T-helper 9 cell (primary cell): Measurements from ENCODE around the gene FBXO41.

Experiments used
- DNase-seq: peaks from one replicate; pipeline ENCODE4 v3.0.0-alpha.2; 2020

FBXO41 gene

DNA sequence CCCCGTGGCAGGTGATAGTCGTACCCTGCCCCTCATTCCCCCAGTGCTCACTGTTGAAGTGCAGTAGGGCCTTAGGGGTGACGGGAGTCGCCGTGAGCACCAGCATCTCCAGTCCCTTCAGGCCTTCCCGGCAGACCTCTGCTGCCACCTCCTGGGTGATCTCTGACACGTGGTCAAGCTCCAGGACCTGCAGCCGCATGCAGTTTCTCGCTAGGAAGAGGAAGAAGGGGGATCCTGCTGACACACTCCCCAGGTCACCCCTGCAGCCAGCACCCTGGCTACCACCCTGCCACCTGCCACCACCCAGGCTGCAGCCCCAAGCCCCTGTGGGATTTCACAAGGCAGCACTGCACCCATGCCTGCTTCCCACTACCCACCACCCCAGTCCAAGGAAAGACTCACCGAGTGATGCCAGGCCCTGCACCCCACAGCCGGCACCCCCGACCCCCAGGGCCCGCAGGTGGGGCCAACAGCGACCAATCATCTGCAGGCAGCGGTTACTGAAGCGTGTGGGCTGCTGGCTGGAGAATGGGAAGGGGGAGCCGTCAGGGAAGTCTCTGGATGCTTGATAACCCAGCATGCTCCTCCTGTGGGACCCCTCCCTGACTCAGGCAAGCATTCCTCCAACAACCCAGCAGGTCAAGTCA lies 23.8 kb downstream of the FBXO41 start:
- DNase-seq: no peak

DNA sequence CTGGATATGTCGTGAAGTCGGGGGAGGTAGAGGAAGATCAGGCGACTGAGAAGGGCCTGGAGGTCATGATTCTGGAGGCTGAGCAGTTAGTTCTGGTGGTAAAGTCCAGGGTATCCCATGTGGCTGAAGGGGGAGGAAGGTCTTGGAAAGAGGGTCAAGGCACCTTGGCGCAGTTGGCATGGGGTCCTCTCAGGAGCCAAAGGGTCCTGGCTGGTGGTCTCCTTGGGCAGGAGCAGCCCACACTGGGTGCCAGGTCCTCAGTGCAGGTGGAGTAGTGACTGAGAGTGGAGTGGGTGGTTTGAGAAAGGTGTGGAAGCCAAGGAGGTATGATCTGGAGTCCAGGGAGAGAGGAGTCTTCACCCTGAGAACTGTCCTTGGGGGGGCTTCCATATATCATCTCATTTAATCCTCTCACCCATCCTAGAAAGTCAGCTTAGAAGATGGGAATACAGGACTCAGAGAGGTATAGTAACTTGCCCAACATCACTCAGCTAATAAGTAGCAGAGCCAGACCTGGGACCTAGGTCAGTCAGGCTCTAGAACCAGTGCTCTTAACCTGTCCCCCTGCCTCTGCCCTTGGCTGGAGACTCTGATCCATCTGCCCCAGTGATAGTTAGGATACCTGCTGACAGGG lies 24.5 kb downstream of the FBXO41 start:
- DNase-seq: no peak

DNA sequence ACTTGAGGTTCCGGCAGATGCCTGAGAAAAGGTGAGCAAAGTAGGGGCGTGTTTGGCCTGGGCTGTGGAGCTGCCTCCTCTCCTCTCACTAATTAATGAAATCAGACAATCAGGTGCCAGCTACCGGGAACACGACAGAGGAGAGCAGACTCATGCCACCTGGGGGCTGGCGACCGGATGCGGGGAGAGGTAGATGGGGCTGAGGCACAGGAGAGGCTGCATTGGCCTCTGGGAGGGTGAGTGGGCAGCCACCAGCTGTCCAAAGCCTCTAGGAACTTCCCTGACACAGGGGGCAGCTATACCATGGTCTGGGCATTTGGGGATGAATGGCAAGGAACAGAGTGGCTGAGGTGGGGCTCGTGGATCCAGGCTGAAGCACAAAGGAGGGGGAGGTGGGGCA lies 25.0 kb downstream of the FBXO41 start:
- DNase-seq: no peak

DNA sequence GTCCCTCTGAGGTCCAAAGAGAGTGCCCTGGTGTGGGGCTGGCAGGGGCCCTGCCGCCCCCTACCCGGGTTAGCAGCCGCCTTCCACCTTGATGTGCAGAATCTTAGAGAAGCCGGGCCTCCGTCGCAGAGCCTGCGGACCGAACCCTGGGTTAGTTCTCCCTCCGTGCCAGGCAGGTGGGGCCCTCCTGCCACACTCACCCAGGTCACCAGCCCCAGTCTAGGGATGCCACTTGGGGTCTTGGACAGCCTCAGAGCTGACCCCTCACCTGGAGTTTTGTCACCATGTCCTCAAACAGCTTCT lies 25.4 kb downstream of the FBXO41 start:
- DNase-seq: no peak

DNA sequence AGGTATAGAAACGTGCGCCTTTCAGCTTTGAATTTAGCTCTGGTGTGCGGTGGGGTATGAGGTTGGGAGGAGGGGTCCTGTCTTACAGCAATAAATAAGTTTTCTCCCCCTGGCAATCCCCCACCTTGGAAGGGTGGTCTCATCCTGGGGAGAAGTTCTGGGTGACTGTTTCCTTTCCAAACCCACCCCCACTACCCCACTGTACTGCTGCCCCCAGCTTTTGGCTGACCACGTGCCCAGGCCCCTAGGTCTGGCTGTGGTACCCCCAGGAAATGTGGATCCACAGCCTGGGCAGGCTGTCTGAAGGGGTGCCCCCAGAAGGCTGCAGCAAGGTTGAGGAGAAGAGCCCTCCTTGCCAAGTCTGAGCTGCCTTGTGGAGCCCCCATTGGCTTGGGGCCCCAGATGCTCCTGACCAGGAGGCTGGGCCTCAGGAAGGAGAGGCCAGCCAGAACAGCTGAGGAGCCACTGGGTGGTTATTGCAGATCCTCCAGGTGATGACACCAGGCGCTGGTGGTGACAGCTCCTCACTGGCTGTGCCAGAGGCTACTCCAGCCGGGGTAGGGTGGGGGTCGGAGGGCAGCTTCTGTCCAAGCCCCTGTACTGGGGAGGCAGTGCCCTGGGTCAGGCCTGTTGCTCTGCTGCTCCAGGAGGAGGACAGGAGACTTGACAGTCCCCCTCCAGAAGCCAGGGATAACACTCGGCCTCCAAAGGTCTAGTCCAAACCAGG lies 25.9 kb downstream of the FBXO41 start:
- no peak for DNase-seq

DNA sequence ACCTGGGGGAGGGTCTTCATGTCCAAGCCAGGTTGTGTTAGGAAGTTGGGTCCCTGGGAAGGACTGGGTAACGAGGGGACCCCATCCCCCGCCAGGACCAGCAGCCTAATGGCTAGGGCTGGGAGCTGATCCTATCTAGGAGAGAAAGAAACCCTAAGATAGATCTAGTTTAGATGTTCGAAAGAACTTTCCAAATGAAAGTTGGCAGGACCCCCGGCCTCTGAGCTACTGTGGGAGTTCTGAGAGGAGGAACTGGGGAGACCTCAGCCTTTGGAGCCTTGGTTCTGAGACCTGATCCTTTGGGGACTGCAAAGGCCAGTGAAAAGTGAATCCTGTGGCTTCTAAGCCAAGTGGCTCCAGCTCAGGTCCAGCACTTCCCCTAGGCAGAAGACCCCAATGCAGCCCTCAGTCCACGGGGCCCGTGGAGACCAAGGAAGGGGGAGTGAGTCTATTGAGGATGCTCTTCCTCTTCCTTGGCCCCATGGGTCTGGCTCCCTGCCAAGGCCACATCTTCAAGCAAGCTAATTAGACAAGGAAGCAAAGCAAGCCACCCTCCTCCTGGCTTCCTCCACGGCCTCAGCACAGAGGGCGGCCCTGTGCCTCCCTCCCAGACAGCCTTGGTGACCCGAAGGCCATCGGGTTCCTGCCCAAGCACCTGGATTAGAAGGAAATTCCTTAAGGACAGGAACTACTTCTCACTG lies 26.7 kb downstream of the FBXO41 start:
- no peak for DNase-seq

DNA sequence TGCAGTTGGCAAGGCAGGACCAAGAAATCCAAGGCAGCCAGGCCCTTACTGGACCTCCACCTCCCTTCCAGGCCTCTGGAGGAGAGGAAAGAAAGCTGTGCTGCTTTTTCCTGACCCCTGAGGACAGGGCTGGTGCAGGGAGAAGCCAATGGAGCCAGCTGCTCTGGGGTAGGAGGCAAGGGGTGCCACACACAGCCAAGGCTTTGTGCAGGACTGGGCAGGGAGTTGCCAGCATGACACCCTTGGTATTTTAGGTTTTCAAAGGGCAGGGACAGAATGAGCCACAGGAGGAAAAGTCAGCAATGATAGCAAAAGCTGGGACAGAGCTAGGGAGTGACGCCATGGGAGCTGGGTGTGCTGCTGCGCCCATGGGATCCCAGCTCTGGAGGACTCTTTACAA lies 27.3 kb downstream of the FBXO41 start:
- DNase-seq: no peak

DNA sequence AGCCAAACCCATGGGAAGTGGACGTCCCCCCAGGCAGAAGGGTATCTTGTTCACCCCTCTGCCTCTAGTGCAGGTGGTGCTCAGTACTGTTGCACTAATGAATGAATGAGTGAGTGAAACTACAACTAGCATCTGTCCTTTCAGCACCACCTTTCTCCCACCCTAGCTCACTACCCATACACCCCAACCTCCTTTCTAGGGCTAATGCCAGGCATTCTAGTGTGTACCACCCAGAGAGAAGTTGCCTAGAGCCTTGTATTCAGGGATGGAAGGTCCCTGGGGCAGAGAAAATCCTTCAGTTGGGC lies 27.7 kb downstream of the FBXO41 start:
- DNase-seq: no peak

DNA sequence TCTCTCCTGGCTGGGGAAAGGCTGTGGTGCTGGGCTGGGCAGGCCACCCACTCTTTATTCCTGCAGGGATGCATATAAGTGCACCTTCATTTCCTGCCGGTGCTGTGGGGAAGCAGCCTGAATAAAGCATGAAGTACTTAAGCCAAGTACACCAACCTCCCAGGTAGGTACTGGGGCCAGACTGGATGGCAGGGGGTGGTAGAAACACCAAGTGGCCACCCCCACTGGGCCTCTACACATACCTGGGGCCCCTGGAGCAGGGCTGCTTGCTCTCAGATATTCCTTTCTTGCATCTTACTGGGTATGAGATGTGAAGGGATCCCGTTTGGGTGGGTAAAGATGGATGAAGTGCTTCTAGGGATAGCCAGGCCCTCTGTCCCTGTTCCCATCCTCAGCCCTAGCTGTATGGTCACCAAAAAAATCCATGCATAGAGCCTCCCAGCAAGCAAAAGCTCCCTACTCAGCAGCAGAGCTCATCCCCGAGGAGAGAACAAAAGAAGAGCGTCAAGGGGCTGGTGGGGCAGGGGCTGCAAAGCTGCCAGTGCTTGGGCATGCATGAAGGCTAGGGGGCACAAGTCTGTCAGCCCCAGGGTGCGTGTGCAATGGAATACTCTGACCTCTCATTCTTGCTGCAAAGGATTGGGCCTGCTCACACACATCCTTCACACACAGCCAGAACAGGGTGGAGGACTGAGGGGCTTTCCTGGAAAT lies 28.2 kb downstream of the FBXO41 start:
- no peak for DNase-seq

DNA sequence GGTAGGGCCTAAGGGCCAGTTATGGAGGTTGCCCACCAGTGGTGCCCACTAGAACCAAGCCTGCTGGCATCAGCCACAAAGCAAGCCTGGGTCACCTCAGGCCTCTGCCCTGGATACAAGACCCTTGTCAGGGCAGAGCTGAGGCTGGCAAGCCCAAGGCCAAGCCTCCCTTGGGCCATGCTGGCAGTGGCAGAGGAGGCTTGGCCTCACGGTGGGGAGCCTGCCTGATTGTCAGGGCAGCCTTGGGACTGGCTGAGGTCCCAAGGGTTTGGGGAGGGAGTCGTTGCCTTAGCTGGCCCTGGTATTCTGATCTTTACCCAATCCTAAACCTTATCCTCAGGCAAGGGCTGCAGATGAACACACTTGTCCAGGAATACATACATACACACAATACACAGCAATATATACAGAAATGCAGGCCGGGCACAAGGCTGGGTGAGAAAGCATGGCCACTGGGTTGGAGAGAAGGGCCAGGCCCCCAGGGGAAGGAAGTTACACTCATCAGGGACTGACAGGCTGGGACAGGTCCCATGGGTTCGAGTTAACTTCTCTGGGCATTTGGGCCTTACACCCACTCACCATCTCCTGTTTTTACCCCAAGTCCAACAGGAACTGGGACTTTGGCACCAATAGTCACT lies 29.2 kb downstream of the FBXO41 start:
- no peak for DNase-seq

DNA sequence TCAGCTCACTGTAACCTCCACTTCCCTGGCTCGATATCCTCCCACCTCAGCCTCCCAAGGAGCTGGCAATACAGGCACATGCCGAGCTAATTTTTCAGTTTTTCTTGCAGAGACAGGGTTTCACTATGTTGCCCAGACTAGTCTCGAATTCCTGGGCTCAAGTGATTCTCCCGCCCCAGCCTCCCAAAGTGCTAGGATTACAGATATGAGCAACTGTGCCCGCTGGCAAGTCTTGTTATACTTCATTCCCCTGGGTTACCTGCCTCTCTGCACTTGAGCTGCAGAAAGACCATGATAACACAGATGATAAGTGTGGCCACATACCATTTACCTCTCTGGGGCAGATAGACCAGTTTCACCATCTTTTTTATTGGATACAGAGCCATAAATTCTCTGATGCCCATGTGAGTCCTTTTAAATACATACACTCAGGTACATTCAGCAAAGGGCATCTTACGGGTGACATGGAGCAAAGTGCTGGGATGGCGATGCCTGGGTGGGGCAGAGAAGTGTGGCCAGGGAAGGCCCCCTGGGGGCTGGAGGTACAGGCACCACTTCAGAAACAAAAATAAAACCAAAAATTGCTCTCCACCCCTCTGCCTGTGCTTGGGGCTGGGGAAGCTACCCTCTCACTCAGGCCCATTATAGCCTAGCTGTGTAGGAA lies 29.8 kb downstream of the FBXO41 start:
- no peak for DNase-seq

DNA sequence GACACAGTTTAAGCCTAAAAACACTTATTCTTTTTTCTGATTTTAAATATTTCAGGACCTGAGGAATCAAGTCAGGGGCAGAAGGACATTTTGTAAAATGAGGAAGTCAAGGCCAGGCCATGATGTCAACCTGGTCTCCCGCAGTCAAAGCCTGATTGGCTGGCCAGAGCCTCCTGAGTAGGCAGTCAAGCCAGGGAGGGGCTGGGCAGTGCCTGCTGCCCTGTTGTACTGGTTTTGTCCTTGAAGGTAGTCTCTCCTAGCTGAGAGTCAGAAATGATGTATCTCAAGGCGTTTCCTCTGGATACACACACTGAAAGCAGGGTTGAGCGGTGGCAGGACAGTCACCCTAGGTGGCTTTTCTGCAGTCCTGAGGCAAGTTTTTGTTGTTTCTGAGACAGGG lies 30.4 kb downstream of the FBXO41 start:
- no peak for DNase-seq

DNA sequence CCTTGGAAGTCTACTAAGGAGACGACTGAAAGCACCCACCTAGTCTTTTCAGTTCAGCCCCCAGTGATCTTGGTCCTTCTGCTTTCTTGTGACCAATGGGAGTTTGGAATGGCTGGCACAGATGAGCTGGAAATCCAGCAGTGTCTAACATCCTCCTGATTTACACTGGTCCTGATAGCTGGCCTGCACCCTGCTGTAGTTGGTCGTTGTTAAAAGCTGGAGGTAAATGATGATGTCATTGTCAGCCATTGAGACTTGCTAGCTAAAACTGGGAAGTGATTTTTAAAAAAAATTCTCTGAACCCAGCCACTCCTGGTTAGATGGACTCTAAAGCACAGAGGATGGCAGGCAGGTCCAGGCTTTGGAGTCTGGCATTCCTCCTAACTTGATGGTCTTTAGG lies 30.9 kb downstream of the FBXO41 start:
- no peak for DNase-seq

DNA sequence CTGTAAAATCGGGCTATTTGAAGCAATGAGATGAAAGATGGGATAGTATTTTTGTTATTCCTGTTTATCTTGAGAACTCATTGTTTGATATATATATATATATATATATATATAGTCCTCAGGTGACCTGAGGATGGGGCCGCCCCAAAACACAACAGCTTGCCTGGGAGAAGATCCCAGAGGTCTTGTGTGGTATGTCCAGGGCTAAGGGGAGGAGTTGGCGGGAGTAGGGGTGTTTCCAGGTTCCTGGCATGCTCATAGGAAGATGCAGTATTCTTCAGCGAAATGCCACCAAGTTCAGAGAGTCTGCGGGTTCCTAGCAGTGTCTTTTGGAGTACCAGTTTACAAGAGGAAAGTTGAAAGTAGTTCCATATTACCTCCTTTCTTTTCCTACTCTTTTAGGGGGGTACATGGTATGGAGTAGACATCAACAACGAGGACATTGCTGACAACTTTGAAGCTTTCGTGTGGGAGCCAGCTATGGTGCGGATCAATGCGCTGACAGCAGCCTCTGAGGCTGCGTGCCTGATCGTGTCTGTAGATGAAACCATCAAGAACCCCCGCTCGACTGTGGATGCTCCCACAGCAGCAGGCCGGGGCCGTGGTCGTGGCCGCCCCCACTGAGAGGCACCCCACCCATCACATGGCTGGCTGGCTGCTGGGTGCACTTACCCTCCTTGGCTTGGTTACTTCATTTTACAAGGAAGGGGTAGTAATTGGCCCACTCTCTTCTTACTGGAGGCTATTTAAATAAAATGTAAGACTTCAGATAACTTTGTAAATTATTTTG lies 31.8 kb downstream of the FBXO41 start:
- DNase-seq: no peak

DNA sequence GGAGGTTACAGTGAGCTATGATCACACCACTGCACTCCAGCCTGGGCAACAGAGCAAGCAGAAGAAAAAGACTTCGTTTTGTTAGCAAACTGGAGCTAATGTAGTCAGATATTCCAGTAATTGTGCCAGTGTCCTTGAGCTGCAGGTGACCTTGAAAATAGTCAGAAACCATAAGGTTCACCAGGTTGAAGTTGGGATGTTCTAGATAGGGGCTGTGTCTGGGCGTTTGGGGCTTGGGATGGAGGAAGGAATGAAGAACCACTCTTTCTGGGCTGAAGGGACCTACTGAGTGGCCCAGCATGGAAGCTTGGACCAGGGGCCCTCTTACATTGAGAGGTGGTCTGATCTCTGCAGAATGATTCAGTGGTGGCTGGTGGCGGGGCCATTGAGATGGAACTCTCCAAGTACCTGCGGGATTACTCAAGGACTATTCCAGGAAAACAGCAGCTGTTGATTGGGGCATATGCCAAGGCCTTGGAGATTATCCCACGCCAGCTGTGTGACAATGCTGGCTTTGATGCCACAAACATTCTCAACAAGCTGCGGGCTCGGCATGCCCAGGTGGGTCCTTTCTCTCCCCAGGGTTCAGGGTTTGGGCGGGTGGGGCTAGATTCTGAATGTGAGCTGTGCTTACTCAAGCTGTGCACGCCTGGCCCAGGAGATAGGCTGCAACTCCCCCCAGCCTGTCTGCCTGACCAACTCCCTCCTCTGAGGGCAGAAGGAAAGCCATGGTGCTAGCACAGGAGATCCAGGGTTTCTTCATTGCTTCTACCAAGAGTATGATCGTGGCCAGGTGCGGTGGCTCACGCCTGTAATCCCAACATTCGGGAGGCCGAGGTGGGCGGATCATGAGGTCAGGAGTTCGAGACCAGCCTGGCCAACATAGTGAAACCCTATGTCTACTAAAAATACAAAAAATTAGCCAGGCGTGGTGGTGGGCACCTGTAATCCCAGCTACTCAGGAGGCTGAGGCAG lies 33.1 kb downstream of the FBXO41 start:
- DNase-seq: no peak

DNA sequence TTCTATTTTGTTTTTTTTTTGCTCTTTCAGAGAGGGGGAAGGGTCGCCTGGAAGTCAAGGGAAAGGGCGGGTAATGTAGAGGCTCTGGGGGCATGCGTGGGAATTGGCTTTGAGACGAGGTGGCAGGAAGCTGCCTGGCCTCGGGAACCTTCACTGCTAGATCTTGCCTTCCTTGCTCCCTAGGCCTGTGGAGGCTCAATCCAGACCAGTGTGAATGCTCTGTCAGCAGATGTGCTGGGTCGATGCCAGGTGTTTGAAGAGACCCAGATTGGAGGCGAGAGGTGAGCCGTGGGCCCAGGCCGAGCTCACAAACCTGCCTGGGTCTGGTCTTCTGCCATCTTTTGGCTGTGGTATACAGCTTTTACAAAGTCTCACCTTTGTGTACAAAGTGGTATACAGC lies 34.6 kb downstream of the FBXO41 start:
- no peak for DNase-seq

DNA sequence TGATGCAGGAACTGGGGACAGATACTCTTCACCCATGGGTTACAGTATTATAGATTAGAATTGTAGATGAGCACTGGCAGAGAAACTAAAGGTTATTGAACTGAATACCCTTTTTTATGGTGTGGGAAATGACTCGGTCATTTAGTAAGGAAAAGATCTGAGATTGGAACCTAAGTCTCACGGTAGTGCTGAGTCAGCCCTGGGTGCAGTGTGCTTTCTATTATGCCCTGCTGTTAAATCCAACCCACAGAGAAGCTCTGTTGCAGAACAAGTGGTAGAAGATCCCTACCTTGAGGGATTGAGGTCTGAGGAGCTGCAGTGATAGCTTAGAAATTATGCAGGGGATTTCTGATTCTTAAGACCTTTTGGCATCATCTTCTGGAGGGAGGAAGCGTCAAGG lies 37.4 kb downstream of the FBXO41 start:
- DNase-seq: no peak

DNA sequence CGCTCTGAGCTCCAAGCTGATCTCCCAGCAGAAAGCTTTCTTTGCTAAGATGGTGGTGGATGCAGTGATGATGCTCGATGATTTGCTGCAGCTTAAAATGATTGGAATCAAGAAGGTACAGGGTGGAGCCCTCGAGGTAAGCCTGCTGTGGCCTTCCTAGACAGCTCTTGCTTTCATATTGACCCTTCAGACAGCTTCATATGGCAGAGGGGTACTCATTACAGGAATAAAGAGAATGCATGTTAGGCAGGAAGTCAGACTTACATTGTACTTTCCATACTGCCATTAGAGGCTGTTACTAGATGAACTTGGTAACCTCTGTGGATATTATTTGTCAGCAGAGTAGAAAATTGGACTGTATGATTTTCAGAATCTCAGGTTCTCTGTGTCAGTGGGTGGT lies 39.7 kb downstream of the FBXO41 start:
- no peak for DNase-seq

DNA sequence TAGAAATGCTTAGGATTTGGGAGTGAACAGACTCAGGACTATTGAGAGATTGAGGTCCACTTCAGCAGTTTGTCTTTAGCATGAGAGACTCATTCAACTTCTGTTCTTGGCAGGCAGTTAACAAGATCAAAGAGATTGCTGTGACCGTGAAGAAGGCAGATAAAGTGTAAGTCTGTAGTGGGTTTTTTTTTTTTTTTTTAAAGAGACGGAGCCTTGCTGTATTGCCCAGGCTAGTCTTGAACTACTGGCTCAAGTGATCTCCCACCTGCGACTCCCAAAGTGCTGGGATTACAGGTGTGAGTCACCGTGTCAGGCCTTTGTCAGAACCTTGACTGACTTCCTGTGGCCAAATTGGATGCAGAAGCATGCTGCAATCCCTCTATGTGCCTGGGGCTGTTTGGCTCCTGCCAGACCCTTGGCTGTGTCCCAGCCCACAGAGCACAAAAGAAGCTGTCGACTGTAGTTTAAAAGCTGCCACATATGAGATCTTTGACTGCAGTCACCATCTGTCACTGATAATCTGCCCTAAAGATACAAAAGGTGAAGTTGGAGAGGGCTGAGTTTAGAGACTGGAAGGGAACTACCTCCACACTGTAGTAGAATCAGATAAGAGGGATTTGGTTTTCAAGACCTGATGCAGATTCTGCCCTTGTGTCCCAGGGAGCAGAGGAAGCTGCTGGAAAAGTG lies 40.3 kb downstream of the FBXO41 start:
- no peak for DNase-seq

DNA sequence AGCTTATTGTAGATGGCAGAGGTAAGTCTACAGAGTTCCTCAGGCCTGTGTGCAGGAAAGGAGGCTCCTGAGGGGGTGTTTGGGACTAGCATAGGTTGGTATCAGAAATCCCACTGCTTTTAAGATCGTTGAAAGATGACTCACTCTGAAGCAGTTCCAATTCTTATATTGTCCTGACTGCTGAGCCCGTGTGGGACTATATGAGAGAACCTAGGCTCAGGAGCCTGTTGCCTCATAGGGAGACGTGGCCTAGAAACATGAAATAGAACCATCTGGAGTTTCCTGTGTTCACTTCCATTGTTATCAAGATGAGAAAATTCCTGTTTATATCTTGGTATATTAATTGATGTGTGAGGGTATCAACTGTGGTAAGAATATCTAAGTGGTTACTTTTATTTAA lies 44.5 kb downstream of the FBXO41 start:
- DNase-seq: no peak
